SK-N-SH (cell line): ENCODE data around the gene TMEM163.

ENCODE experiments used
- CTCF ChIP-seq: fragments of 200-600 bp; sonication (generic); IDR thresholded peaks from 2 replicates; pipeline ENCODE4 v1.6.1; 2017; ENCODE audit warnings: antibody characterized with exemption, mild to moderate bottlenecking, moderate library complexity
- EP300 ChIP-seq, 2 experiments: IDR thresholded peaks; 2 replicates each; pipeline versions ENCODE4 v1.4.0 to v1.6.1; 2012; ENCODE audit warnings: borderline replicate concordance in 1 of 2, low read depth in 1 of 2, low read length in 1 of 2
- EZH2phosphoT487 ChIP-seq: fragments of 200-600 bp; sonication (generic); IDR thresholded peaks from 2 replicates; pipeline ENCODE4 v1.6.1; 2017; ENCODE audit warnings: low read depth, mixed run types, mild to moderate bottlenecking, antibody characterized with exemption, moderate library complexity, borderline replicate concordance
- FOXJ3 ChIP-seq: sonication (generic); formaldehyde crosslinking; IDR thresholded peaks from 2 replicates; pipeline ENCODE4 v1.5.1; 2020; ENCODE audit warnings: mild to moderate bottlenecking, missing genetic modification reagents
- GABPA ChIP-seq: IDR thresholded peaks from 2 replicates; pipeline ENCODE4 v1.4.0; 2012; ENCODE audit warnings: low read depth, mild to moderate bottlenecking
- MAX ChIP-seq: IDR thresholded peaks from 2 replicates; pipeline ENCODE4 v1.4.0; 2012; ENCODE audit warnings: low read depth
- POLR2AphosphoS5 ChIP-seq: IDR thresholded peaks from 2 replicates; pipeline ENCODE4 v1.6.1; 2012; ENCODE audit warnings: low read depth, low read length
- RCOR1 ChIP-seq: fragments of 150-350 bp; IDR thresholded peaks from 2 replicates; pipeline ENCODE4 v1.6.1; 2017; ENCODE audit warnings: antibody characterized with exemption, low read length
- USF2 ChIP-seq: fragments of 150-350 bp; IDR thresholded peaks from 2 replicates; pipeline ENCODE4 v1.6.1; 2017; ENCODE audit warnings: antibody characterized with exemption, low read length, low read depth, borderline replicate concordance
- YY1 ChIP-seq: IDR thresholded peaks from 2 replicates; pipeline ENCODE4 v1.4.0; 2012; ENCODE audit warnings: low read depth, mild to moderate bottlenecking

GRCh38 chr2:134581877-134582546 lies 136.8 kb downstream of the TMEM163 start:
- TF ChIP-seq POLR2AphosphoS5 (no peak), CTCF (no peak), MAX (no peak), GABPA (no peak), EP300 (IDR thresholded peaks at IDR 0.05; ENCODE audit: borderline replicate concordance in 1 of 2, low read depth in 1 of 2, low read length in 1 of 2) (no peak), USF2 (no peak), RCOR1 (no peak), FOXJ3 (CRISPR knock-in tag) (no peak), EZH2phosphoT487 (no peak), YY1 (no peak)
